ENCODE measurements around the gene AGBL4. TPM values are rescaled to one million over a fixed set of nuclear protein-coding genes. Genes with fewer than 3 reads are reported as not detected.
A peak's percentile ranks its signal among the peaks of the same experiment; 100 is the strongest.

Gene AGBL4
- polyA plus RNA-seq, 1 donor: 0.22 TPM

DNA sequence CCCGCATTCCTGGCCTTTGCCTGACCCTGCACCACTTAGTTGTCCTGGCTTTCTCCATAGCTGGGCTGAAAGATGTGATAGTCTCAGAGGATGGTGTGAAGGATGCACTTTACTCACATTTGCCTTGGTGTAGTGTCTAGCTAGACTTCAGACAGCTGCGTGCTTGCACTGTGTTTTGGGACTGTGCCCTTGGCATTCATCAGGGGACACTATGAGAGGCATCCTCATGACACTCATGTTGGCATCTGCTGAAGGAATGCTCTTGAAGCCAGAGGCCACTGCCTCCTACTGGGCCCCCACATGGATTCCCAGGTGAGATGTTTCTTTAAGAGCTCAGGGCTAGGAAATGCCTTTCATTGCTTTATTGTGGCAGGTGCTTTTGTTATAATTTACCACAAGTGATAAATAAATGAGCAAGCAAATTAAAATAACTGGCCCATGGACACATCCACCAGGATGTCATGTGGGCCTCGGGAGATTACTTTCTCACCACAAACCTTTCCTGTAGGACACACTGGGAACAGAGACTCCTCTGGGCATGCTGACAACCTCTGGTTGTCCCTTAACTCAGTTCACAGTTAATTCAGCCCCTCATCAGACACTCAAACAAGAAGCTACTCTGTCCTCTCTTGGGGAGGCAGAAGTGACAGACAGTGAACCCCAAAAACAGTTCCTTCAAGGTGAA lies 1452.3 kb downstream of the AGBL4 start:
- no peak for DNase-seq

DNA sequence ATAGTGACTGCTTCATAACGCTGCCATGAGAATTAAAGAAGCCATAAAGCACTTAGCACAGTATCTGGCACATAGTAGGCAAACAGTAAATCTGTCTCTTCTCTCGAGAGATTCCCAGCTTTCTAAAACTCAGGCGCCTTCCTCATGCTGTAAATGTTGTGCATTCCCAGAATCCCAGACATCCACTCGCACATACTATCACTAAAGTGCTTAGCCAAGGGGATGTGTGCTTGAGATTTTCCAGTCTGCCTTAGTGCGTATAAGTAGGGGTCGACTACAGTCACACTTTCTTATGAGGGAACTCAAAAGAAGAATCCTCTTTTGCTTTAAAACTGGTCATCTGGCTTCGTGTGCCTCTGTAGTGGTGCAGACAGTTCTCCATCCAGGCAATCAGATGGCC lies 1453.2 kb downstream of the AGBL4 start:
- DNase-seq: no peak

DNA sequence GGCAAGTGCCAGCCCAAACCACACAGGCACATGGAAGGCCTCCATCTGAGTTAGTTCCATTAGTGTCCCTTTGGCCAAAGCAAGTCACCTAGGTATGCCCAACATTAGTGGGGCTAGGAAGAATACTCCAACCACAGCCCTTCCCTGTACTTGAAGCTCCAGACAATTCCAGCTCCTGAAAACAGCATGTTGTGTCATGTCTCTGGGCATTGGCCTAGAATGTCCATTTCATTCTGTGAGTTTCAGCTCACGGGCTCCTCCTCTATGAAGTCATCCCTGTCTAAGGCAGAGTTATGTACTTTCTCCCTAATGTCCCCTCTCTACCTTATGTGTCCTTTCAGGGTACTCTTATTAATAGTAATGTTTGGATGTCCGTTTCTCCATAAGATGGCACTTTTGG lies 1455.3 kb downstream of the AGBL4 start:
- no peak for DNase-seq

DNA sequence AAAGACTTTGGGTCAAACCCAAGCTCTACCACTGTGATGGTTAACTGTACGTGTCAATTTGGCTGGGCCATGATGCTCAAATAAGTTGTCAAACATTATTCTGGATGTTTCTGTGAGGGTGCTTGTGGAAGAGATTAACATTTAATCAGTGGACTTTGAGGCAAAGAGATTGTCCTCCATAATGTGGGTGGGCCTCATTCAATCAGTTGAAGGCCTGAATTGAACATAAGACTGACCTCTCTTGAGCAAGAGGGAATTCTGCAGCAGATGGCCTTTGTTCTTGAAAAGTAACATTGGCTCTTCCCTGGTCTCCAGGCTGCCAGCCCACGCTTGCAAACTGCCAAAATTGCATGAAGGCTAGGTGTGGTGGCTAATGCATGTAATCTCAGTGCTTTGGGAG lies 1457.3 kb downstream of the AGBL4 start:
- no peak for DNase-seq

DNA sequence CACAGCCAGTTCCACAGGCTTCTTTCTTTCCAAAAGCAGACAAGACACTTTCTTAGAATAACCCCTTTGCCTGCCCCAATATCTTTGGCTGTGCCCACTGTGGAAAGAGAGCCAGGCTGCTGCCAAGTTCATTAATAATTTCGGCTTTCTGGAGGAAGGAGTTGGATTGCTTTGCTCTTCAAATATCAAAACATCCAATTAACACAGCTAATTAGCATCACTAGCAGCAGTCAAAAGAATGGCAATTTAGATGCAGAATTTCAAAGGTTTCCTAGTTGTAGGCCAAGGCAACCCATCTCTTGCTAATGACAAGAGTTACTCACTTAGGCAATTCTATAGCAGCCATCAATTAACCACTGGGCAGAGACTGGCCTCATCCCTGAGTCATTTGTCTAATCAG lies 1460.7 kb downstream of the AGBL4 start:
- DNase-seq: no peak

DNA sequence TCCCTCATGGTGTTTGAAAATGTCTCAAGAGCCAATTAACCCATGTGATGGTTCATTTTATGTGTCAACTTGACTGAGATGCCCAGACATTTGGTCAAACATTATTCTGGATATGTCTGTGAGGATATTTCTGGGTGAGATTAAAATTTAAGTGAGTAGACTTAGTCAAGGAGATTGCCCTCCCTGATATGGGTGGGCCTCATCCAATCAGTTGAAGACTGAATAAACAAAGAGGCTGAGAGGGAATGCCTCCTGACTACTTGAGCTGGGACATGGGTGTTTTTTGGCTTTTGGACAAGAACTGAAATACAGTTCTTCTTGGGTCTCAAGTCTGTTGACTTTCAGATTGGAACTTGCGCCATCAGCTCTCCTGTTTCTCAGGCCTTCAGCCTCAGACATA lies 1462.3 kb downstream of the AGBL4 start:
- no peak for DNase-seq

DNA sequence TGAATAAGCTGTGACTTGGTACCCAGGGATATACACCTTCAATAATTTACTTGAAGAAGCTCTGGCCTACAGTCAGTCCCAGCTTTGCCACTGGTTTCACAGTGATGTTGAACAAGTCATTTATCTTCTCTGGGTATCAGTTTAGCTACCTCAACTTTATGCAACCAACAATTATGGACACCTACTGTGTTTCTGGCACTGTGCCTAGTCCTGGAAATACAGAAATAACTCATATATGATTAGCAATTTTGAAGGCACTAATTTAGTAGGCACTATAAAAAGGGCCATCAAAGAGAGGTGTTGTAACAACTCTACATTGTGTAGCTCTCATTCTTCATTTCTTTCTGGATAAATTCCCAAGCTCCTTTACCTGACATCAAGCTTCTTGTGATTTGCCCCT lies 1463.2 kb downstream of the AGBL4 start:
- DNase-seq: no peak

DNA sequence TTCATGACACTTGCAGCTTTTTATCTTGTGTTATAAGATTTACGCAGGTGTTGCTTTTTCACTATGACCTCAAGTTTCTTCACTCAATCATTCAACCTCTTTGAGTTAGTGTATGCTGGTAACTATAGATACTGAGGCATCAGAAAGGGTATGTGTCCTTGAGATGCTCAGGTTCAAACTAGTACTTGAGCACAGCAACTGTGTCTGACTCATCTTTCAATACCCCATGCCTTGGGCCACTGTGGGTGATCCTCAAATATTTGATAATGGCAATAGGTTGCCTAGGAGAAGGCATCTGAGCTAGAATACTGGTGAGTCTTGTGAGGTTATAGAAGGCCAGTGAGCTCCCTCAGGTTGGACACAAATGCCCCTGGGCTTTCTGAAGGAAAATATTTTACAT lies 1463.6 kb downstream of the AGBL4 start:
- no peak for DNase-seq

DNA sequence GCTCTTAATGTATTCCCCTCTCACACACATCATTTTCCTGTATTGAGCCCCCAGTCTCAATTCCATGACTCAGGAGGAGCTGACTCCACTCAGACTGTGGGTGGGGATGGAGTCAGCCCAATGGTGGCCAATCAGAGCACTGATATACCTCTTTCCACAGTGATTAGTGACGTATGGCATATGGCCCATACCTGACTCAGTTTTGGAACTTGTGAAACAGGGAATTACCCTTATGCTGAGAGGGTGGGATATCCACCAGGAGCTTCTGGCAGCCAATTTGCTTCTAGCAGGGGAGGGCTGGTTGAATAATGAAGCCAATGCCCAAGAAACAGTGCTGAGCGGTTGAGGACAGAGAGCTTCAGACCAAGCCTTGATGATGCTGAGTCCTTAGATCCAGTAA lies 1465.4 kb downstream of the AGBL4 start:
- DNase-seq: no peak

DNA sequence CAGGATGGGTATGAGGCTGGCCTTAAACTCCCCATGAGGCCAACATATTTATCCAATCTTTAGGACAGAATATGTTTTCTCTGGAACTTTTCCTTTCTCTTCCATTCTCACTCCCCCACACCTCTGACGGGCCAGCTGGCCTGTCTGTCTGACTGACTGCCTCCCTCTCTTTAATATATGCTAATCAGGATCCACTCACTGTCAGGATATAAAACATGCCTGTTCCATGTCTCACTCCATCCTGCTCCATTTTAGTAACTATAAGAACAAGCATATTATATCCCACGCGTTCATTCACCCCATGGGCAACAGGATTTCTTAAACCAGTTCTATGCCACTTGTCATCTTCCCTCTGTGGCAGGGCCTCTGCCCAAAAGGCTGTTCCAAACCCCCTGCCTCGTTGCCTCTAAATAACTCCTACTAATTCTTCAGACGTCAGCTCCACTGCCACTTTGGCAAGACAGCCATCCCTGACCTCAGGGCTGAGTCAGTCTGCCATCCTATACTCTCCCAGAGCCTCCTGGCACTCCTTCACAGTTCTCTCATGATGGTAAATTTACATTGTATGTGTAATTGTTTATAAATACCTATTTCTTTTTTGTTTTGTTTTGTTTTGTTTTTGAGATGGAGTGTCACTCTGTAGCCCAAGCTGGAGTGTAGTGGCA lies 1467.4 kb downstream of the AGBL4 start:
- DNase-seq: no peak

DNA sequence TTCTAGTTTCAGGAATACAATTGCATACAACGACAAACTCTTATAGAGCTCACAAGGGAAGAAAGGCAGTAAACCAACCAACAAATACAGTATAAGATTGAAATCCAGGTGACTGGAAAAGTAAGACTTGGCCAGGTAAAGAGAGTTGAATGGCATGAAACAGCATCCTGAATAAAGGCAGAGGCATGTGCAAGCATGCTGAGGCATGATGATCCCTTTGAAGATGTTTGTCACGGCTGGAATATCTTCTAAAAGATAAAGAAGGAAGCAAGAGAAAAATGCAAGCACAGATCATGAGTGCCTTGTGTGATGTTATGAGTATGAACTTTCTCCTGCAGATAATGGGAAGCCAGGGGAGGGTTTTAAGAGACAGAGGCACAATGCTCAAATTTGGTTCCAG lies 1468.5 kb downstream of the AGBL4 start:
- no peak for DNase-seq

DNA sequence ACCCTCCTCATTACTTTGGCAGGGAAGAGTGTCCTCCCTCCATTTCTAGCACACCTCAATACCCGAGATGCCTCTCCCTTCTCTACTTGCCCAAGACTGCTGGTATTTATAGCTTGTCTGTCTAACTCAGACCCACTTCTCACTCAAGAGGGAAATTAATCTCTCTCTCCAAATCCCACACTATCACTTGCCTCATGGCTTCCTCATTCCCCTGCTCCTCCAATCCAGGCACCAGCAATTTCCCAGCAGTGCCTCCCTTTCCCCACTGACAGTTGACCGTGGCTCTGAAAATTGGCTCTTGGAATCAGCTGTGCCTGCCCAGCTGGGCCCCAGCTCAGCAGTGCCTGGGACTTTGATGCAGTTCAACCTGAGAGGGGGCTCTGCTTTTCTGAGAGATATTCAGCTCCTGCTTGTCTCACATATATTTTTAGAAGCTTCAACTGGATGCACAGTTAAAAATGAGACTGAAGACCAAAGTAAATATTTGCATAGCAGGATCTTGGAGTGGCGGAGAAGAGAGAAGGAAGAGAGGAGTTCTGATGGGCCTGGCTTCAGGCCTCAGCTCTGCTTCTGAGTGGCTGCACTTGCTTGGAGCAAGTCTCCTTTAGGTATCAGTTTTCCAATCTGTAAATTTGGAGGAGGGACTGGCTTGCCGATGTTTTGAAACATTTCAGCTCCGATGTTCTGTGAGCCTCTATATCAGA lies 1470.7 kb downstream of the AGBL4 start:
- no peak for DNase-seq

DNA sequence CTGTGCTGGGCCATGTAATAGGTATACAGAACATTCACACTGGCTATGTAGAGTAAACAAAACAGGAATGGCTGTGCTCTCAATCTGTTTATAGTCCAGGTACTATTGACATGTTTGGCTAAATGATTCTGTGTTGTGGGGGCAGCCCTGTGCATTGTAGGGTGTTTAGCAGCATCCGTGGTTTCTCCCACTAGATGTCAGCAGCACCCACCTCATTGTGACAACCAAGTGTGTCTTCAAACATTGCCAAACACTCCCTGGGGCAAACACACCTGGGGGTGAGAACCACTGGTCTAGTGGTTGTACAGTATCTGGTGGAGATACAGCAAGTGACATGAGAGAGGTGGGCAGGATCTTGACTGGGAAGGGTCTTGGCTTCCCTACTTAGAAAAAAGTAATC lies 1471.3 kb downstream of the AGBL4 start:
- no peak for DNase-seq

DNA sequence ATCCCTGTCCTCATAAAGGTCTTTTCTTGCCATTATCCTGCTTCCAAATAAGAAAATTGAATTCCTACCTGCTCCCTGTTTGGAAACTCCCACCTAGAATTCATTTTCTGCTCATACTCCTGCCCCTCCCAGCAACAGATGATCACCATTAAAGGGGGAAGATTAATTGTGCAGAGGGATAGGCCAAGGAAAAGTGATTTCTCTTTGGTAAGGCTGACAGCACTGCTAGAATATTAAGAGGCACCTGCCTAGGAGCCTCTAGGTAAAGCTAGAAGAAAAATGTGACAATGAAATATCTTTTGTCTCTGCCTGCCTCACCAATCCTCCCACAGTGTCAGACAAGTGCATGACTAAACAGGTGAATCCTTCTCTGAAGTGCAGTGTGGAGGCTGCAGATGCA lies 1474.8 kb downstream of the AGBL4 start:
- no peak for DNase-seq

DNA sequence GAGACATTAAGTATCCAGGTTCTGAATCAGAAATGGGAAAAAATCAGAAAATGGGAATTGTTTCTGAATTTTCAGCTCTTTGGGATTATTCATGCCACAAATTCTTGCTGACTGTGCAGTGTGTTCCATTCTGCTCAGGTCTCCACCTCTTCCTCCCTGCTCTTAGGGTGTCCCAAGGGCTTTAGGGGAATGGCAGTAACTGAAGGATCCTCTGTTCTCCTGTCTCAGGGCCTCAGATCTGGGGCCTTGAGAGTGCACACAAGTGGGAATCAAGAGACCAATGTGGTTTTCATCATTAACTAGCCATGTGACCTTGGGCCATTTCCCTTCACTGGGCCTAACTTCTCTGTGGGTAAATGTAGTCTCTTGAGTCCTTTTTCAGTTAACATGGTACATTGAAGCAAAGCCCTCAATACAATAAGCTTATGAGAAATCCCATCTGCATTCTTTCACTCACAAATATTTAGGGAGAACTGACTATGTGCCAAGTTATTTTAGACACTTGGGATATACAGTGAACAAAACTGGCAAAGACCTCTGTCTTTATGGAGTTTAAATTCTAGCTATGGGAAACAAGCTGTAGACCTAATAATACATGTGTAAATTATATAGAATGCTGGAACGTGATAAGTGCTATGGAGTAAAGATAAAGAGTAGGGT lies 1476.1 kb downstream of the AGBL4 start:
- no peak for DNase-seq

DNA sequence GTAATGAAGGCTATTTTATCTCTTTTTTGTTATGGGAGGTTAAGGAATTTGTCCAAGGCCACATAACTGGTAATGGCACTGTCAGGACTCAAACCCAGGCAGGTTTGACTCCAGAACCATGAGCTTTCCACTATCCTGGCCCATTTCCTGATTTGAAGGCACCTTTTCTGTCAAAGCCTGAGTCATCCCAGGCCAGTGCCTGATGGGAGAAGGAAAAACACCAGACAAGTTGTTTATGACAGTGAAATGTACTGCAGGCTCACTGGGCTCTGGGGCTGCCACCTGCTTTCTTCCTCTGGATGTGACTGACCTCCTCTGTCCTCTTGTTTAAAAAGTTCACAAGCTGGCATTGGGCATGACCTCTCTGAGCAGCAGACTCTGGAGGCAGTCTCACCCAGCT lies 1479.9 kb downstream of the AGBL4 start:
- no peak for DNase-seq

DNA sequence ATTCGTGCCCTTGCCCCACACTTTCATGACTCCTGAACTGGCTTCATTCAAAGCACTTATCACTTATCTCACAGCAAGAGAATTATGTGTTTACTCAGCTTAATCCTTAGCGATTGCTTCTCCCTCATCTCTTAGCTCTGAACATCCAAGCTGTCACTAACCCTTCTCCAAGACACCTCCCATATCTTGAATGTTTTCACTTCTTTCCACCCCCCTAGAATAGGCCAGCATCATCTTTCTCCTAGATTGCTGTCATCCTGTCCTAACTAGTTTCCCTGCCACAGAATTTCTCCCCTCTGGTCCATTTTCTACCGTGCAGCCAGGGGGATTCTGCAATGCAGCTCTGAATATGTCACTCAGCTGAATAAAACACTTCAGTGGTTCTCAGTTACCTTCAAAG lies 1483.2 kb downstream of the AGBL4 start:
- DNase-seq: no peak

DNA sequence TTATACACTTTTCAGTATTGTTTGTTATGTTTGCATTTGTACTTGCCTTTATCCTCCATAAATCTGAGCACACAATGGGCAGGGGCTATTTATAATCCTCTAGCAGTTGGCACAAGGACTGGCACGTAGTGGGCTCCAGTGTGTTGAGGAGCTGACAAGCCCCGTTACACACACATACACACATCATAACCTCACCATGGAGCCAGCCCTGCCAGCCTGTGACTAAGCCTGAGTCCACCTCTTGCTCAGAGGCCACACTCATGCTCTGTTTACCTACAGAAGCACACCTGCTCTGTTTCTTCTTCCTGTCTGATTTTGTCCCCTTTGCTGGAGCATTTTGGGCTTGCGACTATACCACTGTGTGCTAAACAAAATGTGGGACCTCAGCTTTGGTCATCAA lies 1487.3 kb downstream of the AGBL4 start:
- DNase-seq: no peak

DNA sequence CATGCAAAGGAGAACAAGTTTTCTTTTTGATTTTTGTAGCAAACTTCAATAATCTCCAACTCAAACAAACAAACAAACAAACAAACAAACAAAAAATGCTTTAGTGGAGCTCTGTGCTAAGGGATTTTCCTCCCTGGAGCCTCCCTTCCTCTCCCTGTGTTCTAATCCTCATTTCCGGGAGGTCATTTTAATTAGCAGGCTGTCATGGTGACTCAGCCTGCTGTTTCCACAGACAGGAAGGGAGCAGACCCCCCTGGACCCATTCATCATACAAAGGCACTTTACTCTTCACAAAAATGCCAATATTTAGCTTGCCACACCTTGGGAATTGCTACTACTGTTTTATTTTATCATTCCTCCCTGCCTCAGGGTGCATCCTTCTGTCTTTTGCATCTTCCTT lies 1490.8 kb downstream of the AGBL4 start:
- no peak for DNase-seq

DNA sequence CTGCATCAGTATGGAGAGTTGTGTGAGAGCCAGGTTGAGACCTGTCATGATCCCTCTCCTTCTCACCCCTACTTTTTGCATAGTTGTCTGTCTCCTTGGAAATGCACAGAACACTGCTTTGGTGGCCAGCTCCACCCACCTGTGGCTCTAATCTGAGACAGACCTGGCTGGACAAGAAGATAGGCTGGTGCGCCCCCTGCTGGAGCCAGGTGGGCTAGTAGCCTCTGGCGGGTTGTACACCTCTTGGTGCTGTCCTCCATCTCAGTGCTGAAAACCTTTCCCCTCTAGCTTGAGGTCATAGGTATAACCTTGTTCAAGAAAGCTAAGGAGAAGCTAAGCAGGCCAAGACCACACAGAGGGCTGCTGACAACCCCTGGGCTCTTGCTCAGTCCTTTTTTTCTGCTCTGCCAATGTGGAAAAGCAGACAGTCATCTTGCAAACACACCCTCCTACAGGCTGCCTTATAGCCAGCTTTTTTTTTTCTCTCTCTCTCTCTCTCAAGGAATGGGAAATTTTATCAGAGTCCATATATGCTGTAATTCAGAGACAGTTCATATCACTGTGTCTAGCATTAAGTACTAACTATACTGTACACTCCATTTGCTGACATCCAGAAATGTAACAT lies 1492.9 kb downstream of the AGBL4 start:
- peak; percentile 10 for DNase-seq

DNA sequence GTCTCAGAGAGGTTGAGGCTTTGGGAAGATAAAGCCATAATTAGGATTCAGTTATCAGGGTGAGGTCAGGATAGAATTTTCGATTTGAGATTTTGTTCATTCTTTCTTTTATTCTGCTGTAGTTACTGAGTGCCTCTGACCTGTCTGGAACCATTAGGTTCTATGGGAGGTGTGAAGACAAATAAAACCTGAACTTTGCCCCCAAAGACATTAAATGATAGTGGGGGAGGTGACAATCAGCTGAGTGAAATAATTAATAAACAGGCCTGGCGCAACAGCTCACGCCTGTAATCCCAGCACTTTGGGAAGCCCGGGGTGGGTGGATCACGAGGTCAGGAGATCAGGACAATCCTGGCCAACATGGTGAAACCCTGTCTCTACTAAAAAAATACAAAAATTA lies 1496.7 kb downstream of the AGBL4 start:
- no peak for DNase-seq

DNA sequence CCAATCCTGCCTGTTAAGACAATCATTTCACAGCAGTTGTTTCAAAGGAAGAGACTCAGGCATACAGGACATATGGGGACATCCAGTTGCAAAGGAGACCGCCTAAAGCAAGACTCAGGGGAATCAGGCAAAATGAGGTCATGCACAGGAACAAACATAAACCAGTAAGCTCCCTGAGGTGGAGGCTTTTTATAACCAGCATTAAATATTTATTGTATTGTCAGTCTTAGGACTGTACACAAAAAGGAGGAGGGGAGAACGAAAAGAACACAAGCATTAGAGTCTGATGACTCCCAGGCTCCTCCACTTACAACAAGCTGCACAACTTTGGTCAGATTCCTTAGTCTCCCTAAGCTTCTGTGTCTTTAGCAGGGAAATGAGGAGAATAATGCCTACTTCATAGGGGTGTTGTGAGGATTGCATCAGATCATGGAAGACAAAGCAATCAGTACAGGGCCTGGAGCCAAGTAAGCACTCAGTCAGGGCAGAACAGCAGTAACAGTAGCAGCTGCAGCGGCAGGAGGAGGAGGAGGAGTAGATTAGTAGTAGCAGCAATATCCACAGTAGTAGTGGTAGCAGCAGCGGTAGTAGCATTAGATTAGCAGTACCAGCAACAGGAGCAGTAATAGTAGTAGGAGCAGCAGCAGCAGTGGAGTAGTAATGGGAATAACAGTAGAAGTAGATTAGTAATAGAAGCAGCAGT lies 1497.6 kb downstream of the AGBL4 start:
- DNase-seq: no peak
